GM15510 (cell line): ENCODE results near the gene SETMAR.

Experiments used
- POLR2A ChIP-seq: IDR thresholded peaks from 3 replicates; pipeline ENCODE4 v1.6.1; 2011; ENCODE audit warnings: borderline replicate concordance; ENCODE audit not compliant: insufficient read length; ENCODE audit errors: extremely low read depth

SETMAR gene

DNA sequence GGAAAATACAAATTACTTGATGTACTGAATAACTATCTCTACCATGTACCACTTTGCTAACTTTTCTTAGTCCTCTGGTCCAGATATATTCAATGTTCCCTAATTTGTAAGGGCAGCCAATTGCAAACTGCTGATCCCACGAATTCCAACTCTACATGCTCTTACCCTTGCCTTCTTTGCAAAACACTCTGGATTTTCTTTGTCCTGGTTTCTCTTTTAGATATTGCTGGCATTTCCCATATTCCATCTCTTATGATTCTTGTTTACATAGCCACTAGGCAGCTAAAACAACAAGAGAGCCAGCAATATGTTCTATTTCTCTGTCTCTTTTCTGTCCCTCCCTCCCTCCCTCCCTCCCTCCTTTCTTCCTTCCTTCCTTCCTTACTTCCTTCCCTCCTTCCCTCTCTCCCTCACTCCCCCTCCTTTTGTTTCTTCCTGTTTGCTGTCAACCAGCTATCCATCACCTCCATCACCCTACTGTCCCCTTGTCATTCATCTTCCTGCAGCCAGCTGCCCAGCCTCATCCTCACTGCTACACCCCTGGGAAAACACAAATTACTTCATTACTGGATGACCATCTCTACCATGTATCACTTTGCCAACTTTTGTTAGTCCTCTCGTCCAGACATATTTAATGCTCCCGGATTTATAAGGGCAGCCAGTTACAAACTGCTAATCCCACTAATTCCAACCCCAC, 33.8 kb downstream of the SETMAR start:
- TF ChIP-seq POLR2A, result no peak

DNA sequence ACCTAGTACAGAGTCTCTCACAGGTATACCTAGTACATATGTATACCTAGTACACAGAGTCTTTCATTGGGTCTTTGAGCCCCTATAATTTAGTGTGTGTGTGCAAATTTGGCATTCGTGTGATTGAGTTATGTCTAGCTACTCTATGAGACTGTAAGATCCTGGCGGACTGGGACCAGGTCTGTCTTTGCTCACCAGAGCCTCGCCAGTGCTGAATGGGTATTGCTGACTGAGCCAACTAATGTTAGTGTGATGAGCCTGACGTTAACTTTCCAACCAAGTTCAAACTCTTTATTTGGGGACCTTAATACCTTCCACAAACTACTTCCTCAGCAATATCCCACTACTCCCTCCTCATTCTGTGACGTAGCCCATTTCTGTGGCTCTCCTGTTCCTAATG, 35.6 kb downstream of the SETMAR start:
- TF ChIP-seq POLR2A, result no peak

DNA sequence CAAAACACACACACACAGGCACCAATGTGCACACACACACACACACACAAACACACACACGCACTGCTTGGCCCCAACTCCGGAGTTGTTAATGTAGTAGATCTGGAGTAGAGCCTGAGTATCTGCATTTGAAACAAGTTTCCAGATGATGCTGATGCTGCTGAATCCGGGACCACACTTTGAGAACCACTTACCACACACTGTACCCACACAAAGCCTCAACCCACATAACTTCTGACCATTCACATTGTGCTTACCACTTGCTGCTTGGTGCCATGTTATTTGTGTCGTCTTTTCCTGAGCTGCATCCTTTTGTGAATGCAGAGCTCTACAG, 36.9 kb downstream of the SETMAR start:
- no peak for TF ChIP-seq POLR2A

DNA sequence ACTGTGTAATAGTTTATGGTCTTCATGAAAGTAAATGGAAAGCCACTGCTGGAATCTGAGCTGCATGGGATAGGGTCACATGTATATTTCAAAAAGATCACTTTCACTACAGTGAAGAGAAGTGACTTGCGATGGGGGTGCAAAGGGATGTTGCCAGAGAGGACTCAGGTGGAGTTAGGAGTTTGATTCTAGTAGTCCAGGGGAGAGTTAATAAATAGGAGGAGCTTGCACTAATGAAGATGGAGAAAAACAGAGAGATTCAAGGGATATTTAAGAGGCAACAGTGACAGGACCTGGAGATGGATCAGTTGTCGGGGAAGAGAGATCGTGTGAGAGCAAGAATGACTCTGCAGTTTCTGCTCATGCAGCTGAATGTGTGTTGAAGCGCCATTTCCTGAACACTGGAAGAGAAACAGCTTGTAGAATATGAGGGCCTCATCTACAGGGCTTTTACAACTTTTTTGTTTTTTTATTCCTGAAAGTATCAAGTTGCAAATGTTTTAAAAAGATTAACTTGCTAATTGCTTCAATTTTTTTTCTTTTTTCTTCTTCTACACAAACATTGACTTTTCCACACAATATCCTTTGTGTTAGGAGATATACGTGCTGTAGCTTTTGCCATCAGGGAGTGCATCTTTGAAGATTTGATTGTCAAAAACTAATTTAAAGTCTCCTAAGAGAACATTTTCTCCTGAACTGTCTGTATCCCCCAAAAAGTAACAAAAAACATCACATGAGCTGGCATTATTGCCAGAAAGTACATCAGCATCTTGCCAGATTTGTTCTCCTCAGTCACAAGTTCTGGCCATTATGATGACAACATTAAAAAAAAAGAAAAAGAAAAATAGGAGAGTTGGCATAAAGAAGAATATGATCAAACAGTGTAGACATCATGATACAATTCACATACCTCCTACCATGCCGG, 37.5 kb downstream of the SETMAR start:
- no peak for TF ChIP-seq POLR2A

DNA sequence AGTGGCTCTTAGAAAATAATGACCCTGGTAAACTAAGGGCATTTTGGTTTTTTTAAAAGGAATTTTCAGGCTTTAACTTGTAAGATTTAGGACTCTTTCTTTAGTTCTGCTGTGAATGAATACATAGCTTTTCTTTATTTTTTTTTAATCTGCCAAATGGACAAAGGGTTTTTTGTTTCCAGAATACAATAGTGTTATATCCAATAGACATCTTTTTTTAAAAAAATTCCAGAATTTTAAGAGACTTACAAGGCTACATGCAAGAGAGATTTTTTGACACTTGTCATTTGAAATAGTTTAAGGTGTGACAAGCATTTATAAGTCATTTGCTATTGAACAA, 38.1 kb downstream of the SETMAR start:
- no peak for TF ChIP-seq POLR2A

DNA sequence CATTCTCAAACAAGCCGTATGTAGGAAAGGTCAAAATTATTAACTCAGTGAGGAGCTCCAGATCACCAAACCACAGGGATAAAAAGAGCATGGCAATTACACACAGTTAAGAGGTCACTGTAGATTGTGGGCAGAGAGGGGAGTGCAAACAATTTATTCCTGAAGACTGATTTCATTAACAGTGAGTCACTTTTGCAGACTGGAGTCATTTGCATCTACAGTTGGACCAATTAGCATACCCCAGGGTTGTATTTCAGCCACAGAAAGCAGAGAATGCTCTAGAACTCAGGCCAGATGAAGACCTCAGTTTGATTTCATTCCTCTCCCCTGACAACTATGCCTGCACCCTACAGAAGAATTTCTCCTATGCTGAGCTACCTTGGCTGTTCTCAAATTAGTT, 40.1 kb downstream of the SETMAR start:
- no peak for TF ChIP-seq POLR2A

DNA sequence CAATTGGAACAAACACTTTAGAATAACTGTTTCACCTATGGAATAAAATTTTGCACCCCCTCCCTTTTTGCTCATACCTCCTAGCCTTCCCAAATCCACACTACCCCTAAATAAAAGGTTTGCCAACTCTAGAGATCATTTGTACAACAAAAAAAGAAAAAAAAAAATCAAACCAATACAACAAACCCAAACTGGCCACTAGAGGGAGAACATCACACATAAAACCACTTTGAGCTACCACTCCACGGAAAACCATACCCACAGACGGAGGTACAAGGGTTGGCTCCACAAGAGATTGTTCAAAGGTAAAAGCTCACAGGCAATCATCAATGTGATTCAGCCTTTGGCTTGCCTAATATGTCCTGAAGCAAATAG, 47.6 kb downstream of the SETMAR start:
- TF ChIP-seq POLR2A, result no peak

DNA sequence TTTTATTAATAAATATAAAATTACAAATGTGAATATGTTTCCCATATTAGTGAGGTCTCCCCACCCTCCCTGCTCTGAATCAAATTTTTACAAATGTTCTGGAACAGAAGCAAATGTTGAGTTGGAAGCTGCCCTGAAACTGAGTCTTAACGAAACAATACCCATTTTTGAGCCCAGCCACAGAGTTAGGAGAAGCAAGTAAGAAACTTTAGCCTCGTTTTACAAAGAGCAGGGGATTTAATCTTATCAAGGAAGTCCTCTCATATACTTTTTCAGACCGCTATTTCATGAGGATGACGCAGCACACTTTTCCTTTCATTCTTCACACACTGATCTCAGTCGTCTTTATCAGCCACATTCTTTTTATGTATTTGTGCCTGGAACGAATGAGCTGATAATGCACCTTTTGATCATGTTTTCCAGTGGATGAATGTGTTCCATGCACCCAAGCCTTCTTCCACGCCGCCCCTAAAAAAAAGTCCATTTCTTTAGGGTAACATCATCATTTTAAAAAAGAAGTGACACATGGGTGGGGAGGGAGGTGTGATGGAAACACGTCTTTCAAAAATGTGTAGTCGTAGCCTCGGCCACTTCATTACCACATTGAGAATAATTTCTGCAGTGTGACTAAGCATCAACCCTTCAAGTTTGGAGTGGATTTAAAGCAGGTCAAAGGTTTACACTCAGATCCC, 48.1 kb downstream of the SETMAR start:
- TF ChIP-seq POLR2A, result no peak

DNA sequence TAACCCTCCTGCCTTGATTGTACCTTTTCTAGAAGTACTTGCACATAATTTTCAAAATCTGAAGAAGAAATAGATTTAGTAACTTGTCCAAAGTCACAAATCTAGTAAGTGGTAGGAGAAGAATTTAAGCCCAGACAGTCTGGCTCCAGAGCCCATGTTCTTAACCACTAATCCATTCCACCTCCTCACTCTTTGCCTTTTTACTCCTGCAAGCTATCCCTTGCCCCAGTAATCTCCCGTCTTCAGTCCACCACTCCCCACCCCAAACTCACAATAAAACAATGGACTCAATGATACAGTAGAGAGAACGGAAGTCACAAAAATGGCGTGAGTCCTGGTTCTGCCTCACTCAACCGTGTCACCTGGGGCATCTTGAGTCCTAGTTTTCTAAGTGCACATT, 48.7 kb downstream of the SETMAR start:
- no peak for TF ChIP-seq POLR2A

DNA sequence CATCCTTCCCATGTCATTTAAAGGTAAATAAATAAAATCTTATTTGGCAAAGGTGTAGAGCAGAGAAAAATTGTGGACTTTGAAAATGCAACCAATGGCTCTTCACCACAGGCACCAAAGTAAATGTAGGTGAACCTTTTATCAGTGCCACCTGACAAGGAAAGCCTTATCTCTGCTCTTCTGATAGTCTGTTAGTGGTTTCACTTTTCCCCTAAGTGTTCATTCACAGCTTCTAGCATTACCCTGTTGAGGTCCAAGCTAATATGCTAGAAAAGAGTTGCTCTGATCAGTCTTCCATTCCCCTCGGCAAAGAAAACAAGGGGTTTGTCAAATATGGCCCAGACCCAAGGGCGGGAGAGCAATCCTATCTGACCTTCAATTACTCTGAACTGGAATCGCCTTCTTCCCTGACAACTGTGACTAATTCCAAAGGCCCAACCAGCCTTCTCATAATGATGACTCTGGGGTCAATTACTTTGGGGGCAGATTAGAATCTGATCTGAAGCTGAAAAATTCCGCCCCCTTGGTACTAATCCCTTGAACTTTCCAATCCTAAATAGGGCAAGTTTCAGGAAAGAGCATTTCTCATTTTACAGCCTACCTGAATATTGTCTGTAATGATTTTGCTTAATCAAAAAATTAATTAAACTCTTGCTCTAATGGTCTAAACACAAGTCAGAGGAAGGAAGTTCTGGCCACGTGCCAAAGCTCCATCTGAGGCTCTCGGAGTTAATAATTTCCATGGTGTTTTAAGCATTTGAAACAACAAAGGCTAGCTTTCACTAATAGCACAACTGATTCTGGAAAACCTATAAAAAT, 52.4 kb downstream of the SETMAR start:
- TF ChIP-seq POLR2A, result no peak

DNA sequence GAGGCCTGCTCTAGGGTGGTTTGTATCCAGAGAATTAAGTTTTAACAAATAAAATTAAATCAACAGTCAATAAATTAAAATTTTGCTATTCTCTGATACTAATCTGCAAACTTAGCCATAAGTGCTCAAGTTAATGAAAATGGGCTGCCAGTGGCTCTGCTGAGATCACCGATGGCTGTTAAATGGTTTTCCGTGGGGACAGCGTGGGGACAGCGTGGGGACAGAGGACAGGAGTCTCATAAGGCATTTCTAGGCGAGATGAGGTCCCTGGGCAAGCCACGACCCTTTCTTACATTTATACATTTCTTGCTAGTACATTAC, 53.0 kb downstream of the SETMAR start:
- no peak for TF ChIP-seq POLR2A

DNA sequence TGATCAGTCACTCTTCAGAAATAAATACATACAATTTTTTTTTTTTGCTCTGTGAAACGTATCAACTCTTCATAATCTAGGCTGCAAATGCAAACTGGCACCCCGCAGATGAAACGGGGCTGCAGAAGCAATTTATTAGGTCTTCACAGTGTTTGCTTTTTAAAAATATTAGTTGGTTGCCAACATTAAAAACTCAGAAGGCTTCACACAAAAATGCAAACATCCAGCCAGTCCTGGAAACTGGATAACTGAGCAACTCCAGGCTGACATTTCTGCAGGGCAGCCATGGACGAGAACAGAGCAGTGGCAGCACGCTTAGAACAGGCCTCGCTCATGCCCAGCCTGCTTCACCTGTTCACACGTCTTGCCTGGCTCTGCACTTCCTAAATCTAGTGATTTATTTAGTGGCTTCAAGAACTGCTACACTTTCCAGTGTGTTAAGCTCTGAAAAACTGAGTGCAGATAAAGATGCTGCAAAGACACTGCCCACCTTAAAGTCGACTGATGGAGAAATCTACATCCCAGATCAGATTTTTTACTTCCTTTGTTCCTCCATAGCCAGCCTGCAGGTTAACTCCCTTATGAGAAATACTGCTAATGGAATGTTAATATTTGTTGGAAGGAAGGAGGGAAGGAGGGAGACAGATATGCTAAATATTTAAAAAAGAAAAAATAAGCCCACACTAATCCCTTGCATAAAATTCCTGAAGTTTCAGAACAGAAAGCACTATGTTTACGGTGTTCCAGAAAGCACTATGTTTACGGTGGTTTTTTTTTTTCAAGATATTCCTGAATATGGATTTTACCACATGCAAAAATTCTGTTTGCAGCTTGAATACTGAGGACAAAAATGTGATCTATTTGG, 53.6 kb downstream of the SETMAR start:
- TF ChIP-seq POLR2A, result no peak

DNA sequence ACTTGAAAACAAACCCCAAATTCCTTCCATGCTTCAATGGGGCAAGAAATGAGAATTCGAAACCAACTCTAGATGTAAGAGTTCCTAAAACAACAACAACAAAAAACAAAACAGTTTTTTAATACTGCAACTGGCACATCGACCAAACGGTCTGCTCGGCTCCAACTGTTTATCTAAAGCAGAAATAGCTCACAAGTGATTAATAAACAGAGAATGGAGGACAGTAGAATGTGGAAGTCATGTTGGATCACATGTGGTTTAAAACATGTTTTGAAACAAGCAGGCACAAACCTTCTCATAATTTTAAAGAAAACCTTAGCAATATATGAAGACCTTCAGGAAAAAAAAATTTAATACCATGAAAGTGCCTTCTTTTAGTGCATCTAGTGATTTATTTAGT, 55.1 kb downstream of the SETMAR start:
- TF ChIP-seq POLR2A, result no peak
